ENCODE measurements around the gene TRIM58. TPM values are rescaled to one million over a fixed set of nuclear protein-coding genes. Genes with fewer than 3 reads are reported as not detected.

TRIM58 gene
- 1.6 TPM for total RNA-seq
- polyA plus RNA-seq (ENCODE audit: insufficient read depth in 1 of 8, insufficient read length in 8 of 8, low replicate concordance in 1 of 8), result 1 to 10 TPM; 1.4 to 6.4 (median 3.6) TPM
- long read RNA-seq, donor 1, result 0 reads
- long read RNA-seq, donor 2, result 0 reads
- long read RNA-seq, donor 3, result 0 reads
- long read RNA-seq, donor 4, result 0 reads
- long read RNA-seq, donor 5, result 0 reads
- long read RNA-seq, donor 6, result 0 reads
- long read RNA-seq, donor 7, partial matches to known transcripts, result 0 of 1 reads
- long read RNA-seq, donor 7, other reads (novel, unspliced or antisense), result 0 of 1 reads
- long read RNA-seq, donor 8, result 0 reads
- long read RNA-seq, donor 9, result 0 reads
- long read RNA-seq, donor 10, result 0 reads
- long read RNA-seq, donor 11, result 0 reads

GRCh38 chr1:247857069-247857984 is at the start of gene TRIM58:
Gene TRIM58, plus strand, starts transcription at chr1:247857187. Its CDS starts 60 bp downstream, at chr1:247857247.
- Histone ChIP-seq H3K9me3 (replicated peaks; ENCODE audit: control insufficient read depth, low read depth, low read length) (no peaks in the 10 kb centered on the region), H3K27ac (ENCODE audit: low read length) (no peak within 1 kb of the TSS), H3K4me1 (ENCODE audit: control insufficient read depth, insufficient read depth, low read length) (no peaks in the 10 kb centered on the region), H3K27me3 (ENCODE audit: control insufficient read depth, insufficient read depth, low read length) (peaks cover 16% of the 10 kb centered on the region), H3K4me3 (ENCODE audit: low read length) (no peak within 1 kb of the TSS), H3K36me3 (ENCODE audit: control insufficient read depth, insufficient read depth, low read length) (no peaks in the 10 kb centered on the region)
- WGBS (ENCODE audit: insufficient coverage), result under 1% methylated on average over 96 of the region's 109 CpGs
- DNase-seq, result peak; percentile 15

GRCh38 chr1:247812637-247813036 is 44.4 kb upstream of the TRIM58 start:
- Histone ChIP-seq H3K27me3 (ENCODE audit: control insufficient read depth, insufficient read depth, low read length) (no peaks in the 10 kb centered on the region), H3K4me3 (ENCODE audit: low read length) (no peak overlapping the region), H3K9me3 (replicated peaks; ENCODE audit: control insufficient read depth, low read depth, low read length) (peaks cover 4% of the 10 kb centered on the region), H3K27ac (ENCODE audit: low read length) (no peak overlapping the region), H3K36me3 (ENCODE audit: control insufficient read depth, insufficient read depth, low read length) (no peaks in the 10 kb centered on the region), H3K4me1 (ENCODE audit: control insufficient read depth, insufficient read depth, low read length) (no peaks in the 10 kb centered on the region)
- no peak for DNase-seq
- 29% methylated on average over 1 of the region's 2 CpGs for WGBS (ENCODE audit: insufficient coverage)

- no peaks in the 10 kb centered on the region for H3K4me1 ChIP-seq (ENCODE audit: control insufficient read depth, insufficient read depth, low read length)
- H3K9me3 ChIP-seq (replicated peaks; ENCODE audit: control insufficient read depth, low read depth, low read length), result no peaks in the 10 kb centered on the region
- H3K36me3 ChIP-seq (ENCODE audit: control insufficient read depth, insufficient read depth, low read length), result no peaks in the 10 kb centered on the region
- H3K27me3 ChIP-seq (ENCODE audit: control insufficient read depth, insufficient read depth, low read length), result no peaks in the 10 kb centered on the region
- no peak for DNase-seq
- no peak overlapping the region for H3K4me3 ChIP-seq (ENCODE audit: low read length)
- no CpG with 5 or more reads among the region's 2 CpGs for WGBS (ENCODE audit: insufficient coverage)
- no peak overlapping the region for H3K27ac ChIP-seq (ENCODE audit: low read length)
Observed at GRCh38 chr1:247822060-247822459, 34.9 kb upstream of the TRIM58 start.

GRCh38 chr1:247824023-247824422 is 33.0 kb upstream of the TRIM58 start, which contains the start of gene OR14A16:
Gene OR14A16, minus strand, starts transcription at chr1:247824119. Its CDS starts 8,390 bp downstream, at chr1:247815729.
- 51% methylated on average over 5 of the region's 6 CpGs for WGBS (ENCODE audit: insufficient coverage)

GRCh38 chr1:247825362-247825761 is 31.6 kb upstream of the TRIM58 start:
- H3K4me1 ChIP-seq (ENCODE audit: control insufficient read depth, insufficient read depth, low read length), result no peaks in the 10 kb centered on the region
- H3K9me3 ChIP-seq (replicated peaks; ENCODE audit: control insufficient read depth, low read depth, low read length), result no peaks in the 10 kb centered on the region
- H3K27ac ChIP-seq (ENCODE audit: low read length), result no peak overlapping the region
- no peaks in the 10 kb centered on the region for H3K27me3 ChIP-seq (ENCODE audit: control insufficient read depth, insufficient read depth, low read length)
- no peaks in the 10 kb centered on the region for H3K36me3 ChIP-seq (ENCODE audit: control insufficient read depth, insufficient read depth, low read length)
- no CpG with 5 or more reads among the region's 13 CpGs for WGBS (ENCODE audit: insufficient coverage)
- no peak overlapping the region for H3K4me3 ChIP-seq (ENCODE audit: low read length)
- DNase-seq, result no peak

More at GRCh38 chr1:247824023-247824422, 33.0 kb upstream of the TRIM58 start, which contains the start of gene OR14A16:
- no peak for DNase-seq
- Histone ChIP-seq H3K4me1 (ENCODE audit: control insufficient read depth, insufficient read depth, low read length) (no peaks in the 10 kb centered on the region), H3K4me3 (ENCODE audit: low read length) (no peak within 1 kb of the TSS), H3K9me3 (replicated peaks; ENCODE audit: control insufficient read depth, low read depth, low read length) (no peaks in the 10 kb centered on the region), H3K36me3 (ENCODE audit: control insufficient read depth, insufficient read depth, low read length) (no peaks in the 10 kb centered on the region), H3K27ac (ENCODE audit: low read length) (no peak within 1 kb of the TSS), H3K27me3 (ENCODE audit: control insufficient read depth, insufficient read depth, low read length) (no peaks in the 10 kb centered on the region)

- H3K4me3 ChIP-seq (ENCODE audit: low read length), result no peak overlapping the region
- H3K9me3 ChIP-seq (replicated peaks; ENCODE audit: control insufficient read depth, low read depth, low read length), result no peaks in the 10 kb centered on the region
- 0% methylated on average over 1 of the region's 1 CpG for WGBS (ENCODE audit: insufficient coverage)
- H3K36me3 ChIP-seq (ENCODE audit: control insufficient read depth, insufficient read depth, low read length), result no peaks in the 10 kb centered on the region
- no peaks in the 10 kb centered on the region for H3K4me1 ChIP-seq (ENCODE audit: control insufficient read depth, insufficient read depth, low read length)
- no peak overlapping the region for H3K27ac ChIP-seq (ENCODE audit: low read length)
- no peaks in the 10 kb centered on the region for H3K27me3 ChIP-seq (ENCODE audit: control insufficient read depth, insufficient read depth, low read length)
- no peak for DNase-seq
Observed at GRCh38 chr1:247829656-247830055, 27.3 kb upstream of the TRIM58 start.

- Histone ChIP-seq H3K9me3 (replicated peaks; ENCODE audit: control insufficient read depth, low read depth, low read length) (no peaks in the 10 kb centered on the region), H3K4me3 (ENCODE audit: low read length) (no peak overlapping the region), H3K27ac (ENCODE audit: low read length) (no peak overlapping the region), H3K36me3 (ENCODE audit: control insufficient read depth, insufficient read depth, low read length) (no peaks in the 10 kb centered on the region), H3K27me3 (ENCODE audit: control insufficient read depth, insufficient read depth, low read length) (no peaks in the 10 kb centered on the region), H3K4me1 (ENCODE audit: control insufficient read depth, insufficient read depth, low read length) (no peaks in the 10 kb centered on the region)
- 54% methylated on average over 6 of the region's 6 CpGs for WGBS (ENCODE audit: insufficient coverage)
- no peak for DNase-seq
Observed at GRCh38 chr1:247833601-247834000, 23.4 kb upstream of the TRIM58 start.

- no peaks in the 10 kb centered on the region for H3K9me3 ChIP-seq (replicated peaks; ENCODE audit: control insufficient read depth, low read depth, low read length)
- no peaks in the 10 kb centered on the region for H3K36me3 ChIP-seq (ENCODE audit: control insufficient read depth, insufficient read depth, low read length)
- H3K27ac ChIP-seq (ENCODE audit: low read length), result no peak overlapping the region
- no peak overlapping the region for H3K4me3 ChIP-seq (ENCODE audit: low read length)
- H3K4me1 ChIP-seq (ENCODE audit: control insufficient read depth, insufficient read depth, low read length), result no peaks in the 10 kb centered on the region
- DNase-seq, result no peak
- no peaks in the 10 kb centered on the region for H3K27me3 ChIP-seq (ENCODE audit: control insufficient read depth, insufficient read depth, low read length)
- WGBS (ENCODE audit: insufficient coverage), result 78% methylated on average over 2 of the region's 2 CpGs
Observed at GRCh38 chr1:247840818-247841217, 16.2 kb upstream of the TRIM58 start.

- Histone ChIP-seq H3K27ac (ENCODE audit: low read length) (no peak within 1 kb of the TSS), H3K4me1 (ENCODE audit: control insufficient read depth, insufficient read depth, low read length) (no peaks in the 10 kb centered on the region), H3K9me3 (replicated peaks; ENCODE audit: control insufficient read depth, low read depth, low read length) (no peaks in the 10 kb centered on the region), H3K36me3 (ENCODE audit: control insufficient read depth, insufficient read depth, low read length) (no peaks in the 10 kb centered on the region), H3K27me3 (ENCODE audit: control insufficient read depth, insufficient read depth, low read length) (no peaks in the 10 kb centered on the region), H3K4me3 (ENCODE audit: low read length) (no peak within 1 kb of the TSS)
- DNase-seq, result no peak
- 86% methylated on average over 1 of the region's 2 CpGs for WGBS (ENCODE audit: insufficient coverage)
Observed at GRCh38 chr1:247841796-247842195, 15.2 kb upstream of the TRIM58 start, which contains the start of gene OR11L1. Gene OR11L1, minus strand, starts transcription at chr1:247841896. Its CDS starts 0 bp downstream, at chr1:247841896.

- Histone ChIP-seq H3K36me3 (ENCODE audit: control insufficient read depth, insufficient read depth, low read length) (no peaks in the 10 kb centered on the region), H3K27me3 (ENCODE audit: control insufficient read depth, insufficient read depth, low read length) (no peaks in the 10 kb centered on the region), H3K27ac (ENCODE audit: low read length) (no peak overlapping the region), H3K9me3 (replicated peaks; ENCODE audit: control insufficient read depth, low read depth, low read length) (no peaks in the 10 kb centered on the region), H3K4me3 (ENCODE audit: low read length) (no peak overlapping the region), H3K4me1 (ENCODE audit: control insufficient read depth, insufficient read depth, low read length) (no peaks in the 10 kb centered on the region)
- DNase-seq, result no peak
- WGBS (ENCODE audit: insufficient coverage), result 91% methylated on average over 1 of the region's 2 CpGs
Observed at GRCh38 chr1:247843411-247843810, 13.6 kb upstream of the TRIM58 start.

All from muscle of leg (tissue), 16 donors.